ENCODE measurements around the gene ZNF609.

ZNF609 gene

DNA sequence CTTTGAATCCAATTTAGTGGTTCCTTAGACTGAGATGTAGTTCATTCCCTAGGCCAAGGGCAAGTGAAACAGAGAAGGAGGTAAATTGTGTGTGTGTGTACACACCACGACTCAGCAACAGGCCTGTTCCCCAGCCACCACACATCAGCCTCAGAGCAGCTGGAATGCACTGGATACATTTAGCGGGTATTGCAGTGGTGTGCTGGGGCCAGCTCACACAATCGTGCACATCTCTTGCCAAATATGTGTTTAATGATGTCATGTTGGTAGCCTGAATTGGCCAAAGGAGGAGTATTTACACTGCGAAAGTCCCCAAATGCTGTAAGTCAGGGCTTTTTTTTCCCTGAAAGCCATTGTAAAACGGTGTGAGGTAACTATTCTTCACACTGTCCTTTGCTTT, 232.8 kb downstream of the ZNF609 start:
- no peak for DNase-seq (ENCODE audit: low spot score)

DNA sequence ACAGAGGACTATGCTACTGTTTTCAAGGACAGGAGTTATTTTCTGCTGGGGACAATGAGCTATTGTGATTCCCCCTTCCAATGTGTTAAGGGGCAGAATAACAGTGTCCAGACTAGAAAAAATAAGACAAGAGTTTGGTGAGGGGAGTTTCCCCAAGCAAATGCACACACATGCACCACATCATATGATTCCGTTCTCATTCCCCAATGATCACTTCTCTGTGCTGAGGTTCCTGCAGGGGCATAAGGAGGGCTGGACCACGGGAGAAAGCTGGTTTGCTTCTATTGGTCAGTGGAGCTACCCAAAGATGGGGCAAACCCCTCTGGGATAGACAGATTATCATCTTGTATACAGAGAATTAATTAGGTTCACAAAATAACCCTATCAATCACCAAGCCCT, 234.4 kb downstream of the ZNF609 start:
- DNase-seq (ENCODE audit: low spot score) = no peak

DNA sequence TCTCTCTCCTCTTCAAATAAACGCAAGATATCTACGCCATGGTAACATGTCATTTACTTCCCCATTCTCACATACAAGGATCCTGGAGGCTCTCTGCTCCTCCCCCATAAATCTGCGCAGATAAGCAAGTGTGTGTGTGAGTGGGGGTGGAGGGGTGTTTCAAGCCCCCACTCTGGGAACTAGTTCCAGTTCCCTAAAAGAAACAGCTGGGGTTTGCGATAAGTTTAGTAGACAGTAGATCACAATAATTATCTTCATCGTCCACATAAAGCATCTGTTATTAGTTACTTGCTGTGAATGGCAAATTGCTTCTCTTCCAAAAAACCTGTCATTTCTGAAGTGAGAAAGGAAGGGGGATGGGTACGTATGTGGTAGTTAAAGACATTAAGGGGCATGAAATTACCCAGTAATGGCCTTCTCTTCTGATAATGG, 235.2 kb downstream of the ZNF609 start:
- no peak for DNase-seq (ENCODE audit: low spot score)

DNA sequence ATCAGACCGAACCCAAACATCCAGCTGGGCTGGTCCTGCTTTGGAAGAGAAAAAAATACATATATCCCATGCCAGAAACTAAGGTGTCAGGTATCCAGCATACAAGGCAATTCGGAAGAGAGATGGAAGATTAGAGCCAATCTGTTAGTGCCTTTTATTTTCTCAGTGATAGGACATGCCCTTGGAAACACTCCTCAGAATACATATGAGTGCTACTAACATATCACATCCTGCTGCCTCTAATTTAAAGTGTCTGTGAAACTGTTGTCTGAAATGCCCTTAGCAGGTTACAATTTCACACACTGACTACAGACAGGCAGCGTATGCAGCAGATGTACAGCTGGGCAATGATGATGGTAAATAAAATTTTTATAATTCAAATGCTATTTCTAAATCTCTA, 236.1 kb downstream of the ZNF609 start:
- no peak for DNase-seq (ENCODE audit: low spot score)

DNA sequence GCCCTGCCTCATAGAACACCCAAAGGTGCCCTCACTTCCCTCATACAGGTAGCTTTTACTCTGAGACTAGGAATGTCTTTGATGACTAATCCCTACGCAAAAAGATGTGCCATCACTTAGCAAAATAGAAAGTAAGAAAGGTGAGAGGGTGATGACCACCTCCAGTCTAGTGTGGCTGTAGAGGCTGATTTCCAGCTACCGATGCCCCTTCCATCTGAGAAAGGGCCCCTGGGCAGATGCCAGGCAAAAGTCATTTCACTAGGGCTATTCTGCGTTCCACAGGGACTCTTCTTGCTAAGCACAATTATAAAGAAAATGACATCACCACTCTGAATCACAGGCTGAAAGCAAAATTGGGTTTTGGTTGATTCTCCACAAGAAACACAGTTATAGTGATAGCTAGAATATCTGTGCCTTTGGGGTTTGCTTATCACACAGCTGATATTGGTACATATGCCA, 237.6 kb downstream of the ZNF609 start:
- no peak for DNase-seq (ENCODE audit: low spot score)

DNA sequence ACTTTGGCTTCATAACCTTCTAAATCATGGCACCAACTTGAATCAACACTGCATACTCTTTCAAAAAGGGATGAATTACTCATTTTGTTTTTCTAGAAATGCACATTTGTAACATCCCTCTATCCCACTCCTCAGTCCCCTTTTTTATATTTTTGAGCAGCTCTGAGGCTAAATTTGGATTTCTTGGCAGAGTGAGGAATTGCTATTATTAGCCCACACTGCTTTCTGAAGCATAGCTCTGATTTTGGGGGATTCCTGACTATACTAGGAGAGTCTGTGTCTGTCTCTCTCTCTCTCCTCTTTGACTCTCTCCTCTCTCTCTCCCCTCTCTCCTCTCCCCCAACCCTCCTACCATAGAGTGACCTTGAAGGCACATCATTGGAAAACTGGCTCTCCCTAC, 238.4 kb downstream of the ZNF609 start:
- DNase-seq (ENCODE audit: low spot score) = no peak

DNA sequence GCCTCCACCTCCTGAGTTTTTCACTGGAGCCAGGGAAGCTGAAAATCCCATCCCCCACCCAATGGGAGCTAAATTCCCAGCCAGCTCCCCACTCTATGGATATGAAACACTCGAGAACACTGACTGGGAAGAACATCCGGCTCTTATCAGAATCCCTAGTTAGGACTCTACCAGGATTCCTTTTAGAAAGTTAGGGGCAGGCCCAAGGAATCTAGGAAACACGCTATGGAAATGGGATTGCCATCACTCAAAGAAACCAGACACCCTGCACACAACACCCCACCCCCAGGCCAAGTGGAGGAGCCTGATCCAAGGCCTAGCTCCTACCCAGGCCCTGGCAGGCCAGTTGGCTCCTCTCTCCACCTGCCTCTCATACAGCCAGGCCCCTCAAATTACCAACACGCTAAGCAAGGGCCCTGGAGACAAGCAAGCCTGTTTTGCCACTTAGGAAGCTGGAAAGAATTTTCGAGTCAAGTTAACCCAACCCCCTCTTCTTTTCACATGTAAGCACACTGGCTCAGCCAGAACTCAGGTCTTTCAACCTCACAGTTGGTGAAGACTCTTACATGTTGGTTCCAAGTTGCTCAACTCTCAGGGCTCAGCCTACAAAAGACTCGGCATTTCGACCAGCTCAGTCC, 239.5 kb downstream of the ZNF609 start:
- no peak for DNase-seq (ENCODE audit: low spot score)

DNA sequence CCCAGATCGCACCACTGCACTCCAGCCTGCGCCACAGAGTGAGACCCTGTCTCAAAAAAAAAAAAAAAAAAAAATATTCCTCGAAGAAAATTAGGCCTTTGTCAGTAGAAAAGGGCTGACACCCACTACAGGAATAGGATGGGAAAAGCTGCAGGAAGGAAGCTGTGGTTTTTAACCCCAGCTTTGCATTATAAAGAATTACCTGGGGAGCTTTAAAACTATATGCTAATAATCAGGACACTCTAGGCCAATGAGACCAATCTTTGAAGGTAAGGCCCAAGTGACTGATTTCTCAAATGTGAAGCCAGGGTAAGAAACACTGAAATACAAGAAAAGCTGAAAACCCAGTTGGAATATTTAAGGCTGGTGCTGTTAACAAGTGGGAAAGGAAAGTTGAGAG, 240.7 kb downstream of the ZNF609 start:
- DNase-seq (ENCODE audit: low spot score) = no peak

DNA sequence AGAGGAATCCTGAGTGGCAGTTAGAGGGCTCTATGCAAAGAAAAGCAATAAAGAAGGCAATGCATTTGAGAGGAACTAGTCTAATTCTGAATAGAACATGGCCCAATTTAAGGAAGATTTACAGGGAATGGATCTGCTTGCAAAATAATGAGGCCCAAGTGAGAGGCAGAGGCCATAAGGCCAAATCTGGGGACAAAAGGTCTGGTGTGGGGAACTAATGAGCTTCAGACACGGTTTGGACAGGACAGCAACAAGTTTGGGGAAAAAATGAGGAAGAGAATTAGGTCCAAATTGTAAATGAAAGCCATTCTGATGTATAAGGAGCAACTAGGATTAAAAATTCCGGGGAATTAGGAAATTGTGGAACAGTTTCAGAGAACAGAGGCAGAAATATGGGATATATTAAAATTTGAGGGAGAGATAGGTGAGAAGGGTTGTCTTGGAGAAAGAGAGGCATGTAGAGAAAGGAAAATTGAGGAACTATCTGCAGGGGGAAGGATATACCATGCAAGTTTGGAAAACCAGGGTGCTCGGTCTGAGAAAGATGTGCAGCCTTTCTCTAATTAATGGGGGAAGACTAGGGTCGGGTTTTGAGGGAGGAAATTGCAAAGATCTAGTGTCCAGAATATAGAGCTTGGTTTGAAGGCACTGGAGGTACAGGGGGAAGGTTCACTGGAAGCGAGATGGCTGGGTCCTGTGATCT, 241.3 kb downstream of the ZNF609 start:
- no peak for DNase-seq (ENCODE audit: low spot score)

DNA sequence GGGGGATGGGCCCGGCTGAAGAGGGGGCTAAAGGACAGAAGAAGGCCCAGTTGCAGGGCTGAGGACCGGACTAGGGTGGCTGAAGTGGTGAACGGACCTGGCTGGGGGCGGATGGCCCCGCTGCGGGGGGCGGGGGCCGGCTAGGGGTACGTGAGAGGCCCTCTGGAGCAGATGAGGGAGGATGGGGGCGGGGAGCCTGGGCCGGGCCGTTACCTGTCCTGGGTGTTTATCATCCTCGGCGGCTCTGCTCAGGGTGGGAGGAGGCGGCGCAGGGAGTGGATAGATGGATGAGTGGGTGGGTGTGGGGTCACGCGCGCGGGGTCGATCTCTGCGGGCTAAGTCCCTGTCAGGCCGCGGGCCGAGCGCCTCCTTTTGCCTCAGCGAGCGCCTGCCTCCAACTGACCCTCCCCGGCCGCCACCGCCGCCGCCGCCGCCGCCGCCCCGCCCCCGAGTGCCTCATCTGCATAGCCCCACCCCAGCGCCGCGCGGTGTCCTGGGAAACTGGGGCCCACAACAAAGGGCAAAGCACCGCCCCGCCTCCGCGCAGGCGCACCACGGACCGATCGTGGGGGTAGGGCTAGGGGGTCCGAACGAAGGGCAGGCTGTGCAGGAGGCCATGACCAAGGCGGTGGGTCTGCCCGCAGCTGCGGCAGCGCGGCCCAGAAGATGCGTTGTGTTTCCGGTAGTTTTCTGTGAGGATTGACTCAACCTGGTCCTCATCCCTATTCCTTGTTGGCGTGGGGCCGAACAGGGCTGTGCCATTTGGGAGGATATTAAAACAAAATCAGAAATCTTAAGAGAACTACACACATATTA, 242.6 kb downstream of the ZNF609 start:
- DNase-seq (ENCODE audit: low spot score) = peak; percentile 99

DNA sequence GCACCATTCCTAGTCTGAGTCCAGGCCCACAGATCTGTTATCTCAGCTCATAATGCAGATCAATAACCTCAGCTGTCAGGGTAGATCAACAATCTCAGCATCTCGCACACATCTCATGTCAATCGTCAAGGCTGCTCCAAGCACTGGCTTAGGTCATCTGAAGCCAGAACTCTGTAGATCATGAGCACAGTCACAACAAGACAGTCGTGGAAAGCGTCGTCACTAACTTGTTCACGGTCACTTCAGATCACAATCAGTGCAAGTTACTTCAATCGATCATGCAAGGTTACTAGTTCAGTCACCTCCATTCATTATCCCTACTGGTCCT, 243.2 kb downstream of the ZNF609 start:
- DNase-seq (ENCODE audit: low spot score) = no peak

DNA sequence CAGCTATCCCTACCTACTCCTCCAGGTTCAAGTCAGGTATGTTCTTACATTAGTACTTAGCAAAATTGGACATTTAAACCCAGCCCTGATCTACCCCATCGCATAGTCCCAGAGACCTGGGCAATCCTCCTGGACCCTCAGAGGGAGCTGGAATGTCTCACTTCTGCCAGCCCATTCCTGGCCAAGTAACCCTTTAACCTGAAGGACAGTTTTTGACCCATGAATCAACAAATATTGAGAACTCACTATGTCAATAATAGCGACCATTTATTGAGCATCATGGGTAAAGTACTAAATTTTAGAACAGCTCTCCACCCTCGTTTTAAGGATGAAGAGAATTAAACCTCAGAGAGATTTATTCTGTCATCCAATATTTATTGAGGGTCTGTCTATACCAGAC, 244.6 kb downstream of the ZNF609 start:
- DNase-seq (ENCODE audit: low spot score) = no peak

DNA sequence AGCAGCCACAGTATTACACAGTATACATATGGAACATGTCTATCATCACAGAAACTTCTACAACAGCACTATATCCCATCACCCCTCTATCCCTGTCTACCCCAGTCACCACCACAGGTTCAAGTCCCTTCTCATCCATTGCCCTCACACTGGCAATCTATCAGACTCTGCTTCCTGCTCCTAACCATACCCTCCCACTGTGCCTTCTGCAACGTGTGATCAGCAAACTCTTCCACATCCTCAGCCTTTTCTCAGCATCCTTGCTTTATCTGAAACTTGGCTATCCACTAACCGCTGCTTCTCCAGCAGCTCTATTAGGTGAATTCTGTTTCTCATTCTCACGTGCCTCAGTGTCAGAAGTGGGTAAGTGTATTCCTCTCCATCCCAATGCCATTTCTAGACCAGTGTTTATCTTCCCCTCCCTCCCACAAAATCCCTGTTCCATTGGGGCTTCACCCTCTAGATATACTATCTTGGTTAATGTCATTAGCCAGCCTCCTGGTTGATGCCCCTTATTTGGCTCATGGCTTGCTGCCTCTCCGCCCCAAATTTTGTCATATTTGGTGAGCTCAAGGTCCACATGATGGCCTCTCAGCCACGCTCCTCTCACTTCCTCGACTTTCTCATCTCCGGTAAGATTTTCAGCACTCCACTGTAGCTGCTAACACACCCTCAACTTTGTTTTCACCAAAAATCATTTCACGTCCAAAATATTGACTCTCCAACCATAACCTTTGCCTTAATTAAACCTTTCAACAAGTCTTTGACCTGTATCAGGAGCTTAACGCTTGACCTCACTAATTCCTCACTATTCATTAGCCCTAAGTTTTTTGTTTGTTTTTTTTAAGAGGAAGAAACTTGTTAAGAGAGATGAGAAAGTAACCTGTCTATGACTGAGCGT, 245.9 kb downstream of the ZNF609 start:
- DNase-seq (ENCODE audit: low spot score) = no peak

DNA sequence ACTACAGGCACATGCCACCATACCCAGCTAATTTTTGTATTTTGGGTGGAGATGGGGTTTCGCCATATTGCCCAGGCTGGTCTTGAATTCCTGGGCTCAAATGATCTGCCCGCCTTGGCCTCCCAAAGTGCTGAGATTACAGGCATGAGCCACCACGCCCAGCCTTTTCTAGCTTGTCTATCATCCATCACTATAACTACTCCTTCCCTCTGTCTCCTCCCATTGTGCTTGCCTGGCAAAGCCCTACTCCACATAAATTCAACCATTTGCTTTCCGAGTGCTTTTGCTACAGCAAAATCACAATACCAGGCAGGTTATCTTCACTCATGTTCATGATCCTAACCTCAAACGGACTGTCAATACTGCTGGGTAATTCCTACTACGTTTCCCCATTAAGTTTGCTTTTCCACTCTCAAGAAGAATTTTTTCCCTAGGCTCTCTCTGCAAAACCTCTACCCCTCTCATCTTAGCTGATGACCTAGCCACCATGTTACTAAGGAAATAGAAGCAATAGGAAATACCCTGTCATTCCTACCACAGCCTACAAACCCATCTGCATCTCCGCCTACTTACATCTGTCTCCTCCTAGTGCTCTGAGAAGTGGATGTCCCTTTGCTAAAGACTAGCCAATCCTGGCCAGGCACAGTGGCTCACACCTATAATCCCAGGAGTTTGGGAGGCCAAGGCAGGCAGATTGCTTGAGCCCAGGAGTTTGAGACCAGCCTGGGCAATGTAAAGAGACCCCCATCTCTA, 250.5 kb downstream of the ZNF609 start:
- no peak for DNase-seq (ENCODE audit: low spot score)

DNA sequence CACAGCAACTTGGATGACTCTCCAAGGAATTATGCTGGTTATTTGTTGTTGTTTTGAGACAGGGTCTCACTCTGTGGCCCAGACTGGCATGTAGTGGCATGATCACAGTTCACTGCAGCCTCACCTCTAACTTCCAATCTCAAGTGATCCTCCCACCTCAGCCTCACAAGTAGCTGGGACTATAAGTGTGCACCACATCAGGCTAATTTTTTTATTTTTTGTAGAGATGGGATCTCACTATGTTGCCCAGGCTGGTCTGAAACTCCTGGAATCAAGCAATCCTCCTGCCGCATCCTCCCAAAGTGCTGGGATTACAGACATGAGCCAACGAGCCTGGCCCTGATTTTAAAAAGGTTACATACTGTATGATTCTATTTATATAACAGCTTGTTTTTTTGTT, 252.0 kb downstream of the ZNF609 start:
- DNase-seq (ENCODE audit: low spot score) = no peak

DNA sequence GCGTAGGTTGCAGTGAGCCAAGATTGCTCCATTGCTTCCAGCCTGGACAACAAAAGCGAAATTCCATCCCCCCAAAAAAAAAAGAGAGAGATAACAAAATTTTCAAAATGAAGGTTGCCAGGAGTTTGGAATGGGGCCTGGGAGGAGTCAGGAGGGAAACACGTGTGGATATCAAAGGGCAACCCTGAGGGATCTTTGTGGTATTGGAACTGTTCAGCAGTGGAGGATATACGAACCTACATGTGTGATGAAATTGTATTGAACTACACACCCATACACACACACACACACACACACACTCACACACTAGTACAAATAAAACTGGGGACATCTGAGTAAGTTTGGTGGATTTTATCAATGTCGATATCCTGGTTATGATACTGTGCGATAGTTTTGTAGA, 253.2 kb downstream of the ZNF609 start:
- no peak for DNase-seq (ENCODE audit: low spot score)

DNA sequence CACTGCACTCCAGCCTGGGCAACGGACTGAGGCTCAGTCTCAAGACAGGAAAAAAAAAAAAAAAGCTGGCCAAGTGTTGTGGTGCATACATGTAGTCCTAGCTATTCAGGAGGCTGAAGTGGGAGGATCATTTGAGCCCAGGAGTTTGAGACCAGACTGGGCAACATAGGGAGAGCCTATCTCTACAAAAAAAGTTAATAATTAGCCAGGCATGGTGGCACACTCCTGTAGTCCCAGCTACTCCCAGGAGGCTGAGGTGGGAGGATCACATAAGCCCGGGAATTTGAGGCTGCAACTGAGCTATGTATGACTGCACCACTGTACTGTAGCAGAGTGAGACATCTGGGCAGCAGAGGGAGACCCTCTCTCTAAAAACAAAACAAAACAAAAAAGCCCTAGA, 256.1 kb downstream of the ZNF609 start:
- DNase-seq (ENCODE audit: low spot score) = no peak

DNA sequence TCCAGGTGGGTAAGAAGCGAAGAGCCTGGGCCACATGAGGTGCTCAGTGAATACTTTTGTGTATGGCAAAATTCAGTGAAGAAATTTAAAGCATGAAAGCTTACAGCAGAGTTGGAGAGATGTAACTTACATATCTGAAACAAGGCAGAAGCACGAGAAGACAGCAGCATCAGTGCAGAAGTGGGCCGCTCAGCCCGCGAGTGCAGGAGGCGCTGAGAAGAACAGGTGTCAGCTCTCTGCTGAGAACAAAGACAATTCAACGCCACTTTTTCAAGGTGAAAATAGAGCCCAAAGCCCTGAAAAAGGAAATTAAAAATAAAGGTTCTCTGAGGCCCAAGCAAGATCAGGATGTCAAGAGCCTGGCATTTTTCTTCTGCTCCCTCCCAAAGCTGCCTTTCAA, 256.8 kb downstream of the ZNF609 start:
- no peak for DNase-seq (ENCODE audit: low spot score)

DNA sequence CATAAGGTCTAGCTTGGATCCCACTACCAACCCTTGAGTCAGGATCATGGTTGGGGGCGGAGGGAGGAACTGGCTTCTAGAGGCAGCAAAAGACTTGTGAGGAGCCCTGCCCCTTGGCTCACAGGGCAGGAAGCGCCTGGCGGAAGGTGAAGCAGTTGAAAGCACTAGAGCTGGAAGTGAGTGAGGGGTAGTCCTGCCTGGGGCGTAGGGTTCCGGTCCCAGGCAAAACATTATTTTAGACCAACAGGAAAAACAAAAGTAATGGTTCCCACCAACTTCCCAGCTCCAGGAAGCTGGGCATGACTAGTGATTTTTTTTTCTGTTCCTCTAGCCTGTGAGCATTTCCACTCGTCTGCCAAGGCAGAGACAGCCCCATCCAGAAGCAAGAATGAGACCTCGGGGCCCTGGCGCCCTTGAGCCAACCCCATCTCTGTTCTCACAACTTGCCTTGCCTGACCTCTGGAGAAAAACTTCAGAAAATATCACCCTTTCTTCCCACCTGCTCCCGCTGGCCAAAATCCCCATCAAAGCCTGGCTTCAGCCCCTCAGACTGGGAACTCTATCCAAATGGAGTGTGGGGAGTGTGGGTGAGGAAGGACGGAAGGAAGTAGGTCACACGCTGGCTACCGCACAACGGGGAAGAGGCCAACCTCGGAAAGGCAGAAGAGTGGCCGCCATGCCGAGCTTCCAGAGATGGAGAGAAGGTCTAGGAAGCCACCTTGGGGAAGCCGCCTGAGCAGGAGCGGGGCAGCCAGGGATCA, 257.5 kb downstream of the ZNF609 start:
- no peak for DNase-seq (ENCODE audit: low spot score)

DNA sequence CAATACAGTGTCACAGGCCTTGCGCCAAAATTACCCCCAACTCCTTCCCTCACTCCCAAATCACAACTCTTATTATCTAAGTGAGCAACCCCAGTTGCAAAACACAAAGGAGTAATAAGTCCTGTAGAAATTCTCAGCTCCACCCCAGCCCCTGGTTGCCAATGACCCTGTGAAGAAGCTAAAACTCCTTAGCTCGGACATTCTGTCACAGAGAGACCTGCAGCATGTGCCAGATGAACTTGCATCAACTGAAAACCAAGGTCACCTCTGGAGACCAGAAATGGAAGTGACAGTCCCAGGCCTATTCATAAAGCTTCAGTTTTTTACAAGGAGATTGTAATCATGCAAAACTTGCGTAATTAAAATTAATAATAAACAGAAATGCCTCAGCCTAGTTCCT, 259.8 kb downstream of the ZNF609 start:
- DNase-seq (ENCODE audit: low spot score) = no peak

DNA sequence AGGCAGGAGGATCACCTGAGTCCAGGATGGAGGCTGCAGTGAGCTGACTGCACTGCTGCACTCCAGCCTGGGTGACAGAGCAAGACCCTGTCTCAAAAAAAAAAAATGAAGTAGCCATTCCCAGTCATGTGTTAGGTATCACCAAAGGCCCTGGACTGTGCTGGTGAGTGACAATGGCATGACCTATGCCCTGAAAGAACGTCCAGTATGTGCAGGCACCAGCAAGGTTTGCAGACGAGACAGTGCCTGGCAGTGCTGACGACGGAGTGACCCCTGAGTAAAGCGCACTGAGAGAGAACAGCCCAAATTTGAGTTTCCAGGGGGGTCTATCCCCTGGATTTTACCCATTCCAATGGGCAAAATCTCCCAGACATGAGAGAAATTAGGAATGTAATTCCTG, 269.8 kb downstream of the ZNF609 start:
- DNase-seq (ENCODE audit: low spot score) = peak; percentile 13
